HepG2 (cell line): ENCODE measurements around the gene S100Z. TPM values are rescaled to one million over a fixed set of nuclear protein-coding genes. Genes with fewer than 3 reads are reported as not detected.

Experiments used
- ADNP ChIP-seq: sonication (generic); formaldehyde crosslinking; IDR thresholded peaks from 2 replicates; pipeline ENCODE4 v1.4.0; 2020; ENCODE audit warnings: missing genetic modification reagents
- CENPX ChIP-seq: sonication (generic); formaldehyde crosslinking; IDR thresholded peaks from 2 replicates; pipeline ENCODE4 v1.9.0; 2021; ENCODE audit warnings: mild to moderate bottlenecking, missing genetic modification reagents, moderate library complexity
- GABPB1 ChIP-seq: IDR thresholded peaks from 2 replicates; pipeline ENCODE4 v1.6.1; 2016; ENCODE audit warnings: mild to moderate bottlenecking, missing genetic modification reagents, moderate library complexity, missing compliant biosample characterization
- GATA4 ChIP-seq: sonication (generic); IDR thresholded peaks from 2 replicates; pipeline ENCODE4 v1.6.1; 2016; ENCODE audit warnings: antibody characterized with exemption, low read depth, borderline replicate concordance
- HCFC1 ChIP-seq: fragments of 150-350 bp; IDR thresholded peaks from 2 replicates; pipeline ENCODE4 v1.6.1; 2014; ENCODE audit warnings: low read depth, low read length
- HMG20A ChIP-seq: IDR thresholded peaks from 2 replicates; pipeline ENCODE4 v1.6.1; 2016; ENCODE audit warnings: borderline replicate concordance
- HNF4G ChIP-seq, 2 experiments: sonication (generic) in 1 of 2; formaldehyde crosslinking in 1 of 2; IDR thresholded peaks; 2 replicates each; pipeline versions ENCODE4 v1.4.0 to v1.6.1; 2011 to 2020; ENCODE audit warnings: borderline replicate concordance in 2 of 2, low read depth in 2 of 2, mild to moderate bottlenecking in 2 of 2, low read length in 1 of 2, missing genetic modification reagents in 1 of 2, moderate library complexity in 1 of 2
- HNRNPL ChIP-seq: fragments of 200-400 bp; formaldehyde crosslinking; IDR thresholded peaks from 2 replicates; pipeline ENCODE4 v1.6.1; 2017; ENCODE audit warnings: mild to moderate bottlenecking, low read depth, low read length
- NCOR1 ChIP-seq: fragments of 200-600 bp; sonication (generic); IDR thresholded peaks from 2 replicates; pipeline ENCODE4 v1.7.0; 2017; ENCODE audit warnings: antibody characterized with exemption, low read length, borderline replicate concordance
- PHF20 ChIP-seq: sonication (generic); formaldehyde crosslinking; IDR thresholded peaks from 2 replicates; pipeline ENCODE4 v1.5.0; 2020; ENCODE audit warnings: mild to moderate bottlenecking, missing genetic modification reagents
- PHF8 ChIP-seq: sonication (generic); formaldehyde crosslinking; IDR thresholded peaks from 2 replicates; pipeline ENCODE4 v1.5.0; 2020; ENCODE audit warnings: missing genetic modification reagents
- RARG ChIP-seq: sonication (generic); formaldehyde crosslinking; IDR thresholded peaks from 2 replicates; pipeline ENCODE4 v1.4.0; 2020; ENCODE audit warnings: low read depth, mild to moderate bottlenecking, missing genetic modification reagents
- RBAK ChIP-seq: sonication (generic); formaldehyde crosslinking; IDR thresholded peaks from 2 replicates; pipeline ENCODE4 v1.5.1; 2020; ENCODE audit warnings: mild to moderate bottlenecking, missing genetic modification reagents
- TAF1 ChIP-seq: sonication (generic); formaldehyde crosslinking; IDR thresholded peaks from 2 replicates; pipeline ENCODE4 v1.4.0; 2020; ENCODE audit warnings: missing genetic modification reagents
- XRCC5 ChIP-seq: fragments of 200-400 bp; formaldehyde crosslinking; optimal IDR thresholded peaks from 2 replicates; pipeline ENCODE3; 2017; ENCODE audit warnings: mild to moderate bottlenecking, low read length
- ZEB1 ChIP-seq: IDR thresholded peaks from 2 replicates; pipeline ENCODE4 v1.6.1; 2012; ENCODE audit warnings: mild to moderate bottlenecking, low read depth, inconsistent platforms; ENCODE audit not compliant: insufficient replicate concordance
- ZFP37 ChIP-seq: sonication (generic); formaldehyde crosslinking; IDR thresholded peaks from 2 replicates; pipeline ENCODE4 v1.4.0; 2020; ENCODE audit warnings: missing genetic modification reagents, borderline replicate concordance
- ZNF136 ChIP-seq: sonication (generic); formaldehyde crosslinking; IDR thresholded peaks from 2 replicates; pipeline ENCODE4 v1.8.1; 2022; ENCODE audit warnings: low read depth, mild to moderate bottlenecking, moderate library complexity, missing genetic modification reagents
- ZNF256 ChIP-seq: sonication (generic); formaldehyde crosslinking; conservative IDR thresholded peaks from 2 replicates; pipeline ENCODE4 v1.4.0; 2020; ENCODE audit warnings: missing genetic modification reagents
- ZNF850 ChIP-seq: sonication (generic); formaldehyde crosslinking; conservative IDR thresholded peaks from 2 replicates; pipeline ENCODE4 v1.9.0; 2021; ENCODE audit warnings: mild to moderate bottlenecking, missing genetic modification reagents
- polyA plus RNA-seq, 8 experiments: library from polyadenylated mRNA; depleted of rRNA in 3 of 8; stranded (reverse) in 7 of 8; unstranded in 1 of 8; fragments of >200 nt; fragmentation: Illumina TruSeq in 4 of 8; extraction: Trizol in 4 of 8; gene quantifications; 2 replicates each; pipeline versions ENCODE4 v1.2.1 to v1.2.3, GENCODE V29; 2011 to 2016; ENCODE audit warnings: low read depth in 4 of 8, missing spikeins in 1 of 8, mixed read lengths in 1 of 8; ENCODE audit not compliant: insufficient read depth in 1 of 8
- total RNA-seq, 5 experiments: library from RNA; depleted of rRNA; stranded (reverse); fragments of >200 nt; fragmentation: Illumina TruSeq; extraction: Trizol; gene quantifications; 2 replicates each; pipeline ENCODE4 v1.2.3, GENCODE V29; 2016; ENCODE audit warnings: low read depth in 1 of 5
- TF ChIP-seq, protein P1 (sequence below): sonication (generic); formaldehyde crosslinking; IDR thresholded peaks from 2 replicates; pipeline ENCODE4 v1.9.0; 2021; ENCODE audit warnings: missing genetic modification reagents, mild to moderate bottlenecking, borderline replicate concordance
- TF ChIP-seq, protein P2 (sequence below): sonication (generic); formaldehyde crosslinking; IDR thresholded peaks from 2 replicates; pipeline ENCODE4 v1.4.0; 2020; ENCODE audit warnings: missing genetic modification reagents, low read depth, mild to moderate bottlenecking, borderline replicate concordance
- TF ChIP-seq, protein P3 (sequence below): sonication (generic); formaldehyde crosslinking; IDR thresholded peaks from 2 replicates; pipeline ENCODE4 v1.5.0; 2020; ENCODE audit warnings: missing genetic modification reagents
- TF ChIP-seq, protein P4 (sequence below): sonication (generic); formaldehyde crosslinking; IDR thresholded peaks from 2 replicates; pipeline ENCODE4 v1.4.0; 2020; ENCODE audit warnings: missing genetic modification reagents

Gene S100Z
- total and polyA plus RNA-seq, 2 of the 13 experiments (the other 11 are each of a cell fraction or from before 2014, with no cell fraction given) = 0.22 TPM; not detected in 1

DNA sequence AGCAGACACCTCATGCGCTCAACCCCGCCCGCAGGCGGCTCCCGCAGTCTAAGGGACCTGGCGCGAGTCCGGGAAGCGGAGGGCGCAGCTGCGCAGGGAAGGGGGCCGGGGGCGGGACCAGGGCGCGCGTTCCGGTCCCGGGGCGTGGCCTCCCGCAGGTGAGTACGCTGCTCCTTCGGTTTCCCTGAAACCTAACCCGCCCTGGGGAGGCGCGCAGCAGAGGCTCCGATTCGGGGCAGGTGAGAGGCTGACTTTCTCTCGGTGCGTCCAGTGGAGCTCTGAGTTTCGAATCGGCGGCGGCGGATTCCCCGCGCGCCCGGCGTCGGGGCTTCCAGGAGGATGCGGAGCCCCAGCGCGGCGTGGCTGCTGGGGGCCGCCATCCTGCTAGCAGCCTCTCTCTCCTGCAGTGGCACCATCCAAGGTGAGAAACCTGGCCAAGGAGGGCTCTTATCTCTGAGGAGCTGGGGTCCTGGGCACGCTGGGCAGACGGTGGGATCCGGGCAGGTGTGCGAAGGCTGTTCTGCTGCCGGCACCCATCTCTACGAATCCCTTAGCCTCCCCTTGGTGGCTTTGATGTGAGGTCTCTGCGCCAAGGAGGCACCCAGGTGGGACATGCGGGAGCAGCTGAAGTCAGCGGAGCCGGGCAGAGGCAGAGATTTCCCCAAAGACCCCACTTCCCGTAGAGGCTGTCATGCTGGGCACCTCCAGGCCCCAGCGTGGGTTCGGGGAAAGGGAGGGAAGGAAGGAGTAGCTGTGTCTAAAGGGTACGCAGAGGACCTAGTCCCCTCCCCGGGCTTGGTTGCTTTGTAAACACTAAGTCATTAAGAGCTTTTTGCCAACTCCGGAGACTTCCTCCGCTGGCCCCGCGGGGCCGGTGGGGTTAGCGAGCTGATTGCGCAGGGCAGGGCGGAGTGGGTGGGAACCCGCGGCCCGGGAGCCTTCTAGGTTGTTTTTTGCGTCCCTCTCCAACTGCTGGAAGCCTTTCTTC lies 30.7 kb upstream of the S100Z start, which contains the start of gene F2RL1 (continued):
- no peak for TF ChIP-seq ZFP37
- peak; percentile 57; the same call in 1 of the 2 replicates for TF ChIP-seq PHF8 (CRISPR knock-in tag)
- TF ChIP-seq NCOR1 = no peak
- TF ChIP-seq, protein P1, sequence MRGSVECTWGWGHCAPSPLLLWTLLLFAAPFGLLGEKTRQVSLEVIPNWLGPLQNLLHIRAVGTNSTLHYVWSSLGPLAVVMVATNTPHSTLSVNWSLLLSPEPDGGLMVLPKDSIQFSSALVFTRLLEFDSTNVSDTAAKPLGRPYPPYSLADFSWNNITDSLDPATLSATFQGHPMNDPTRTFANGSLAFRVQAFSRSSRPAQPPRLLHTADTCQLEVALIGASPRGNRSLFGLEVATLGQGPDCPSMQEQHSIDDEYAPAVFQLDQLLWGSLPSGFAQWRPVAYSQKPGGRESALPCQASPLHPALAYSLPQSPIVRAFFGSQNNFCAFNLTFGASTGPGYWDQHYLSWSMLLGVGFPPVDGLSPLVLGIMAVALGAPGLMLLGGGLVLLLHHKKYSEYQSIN (CRISPR knock-in tag) = no peak
- no peak for TF ChIP-seq RBAK (CRISPR knock-in tag)
- TF ChIP-seq HCFC1 = no peak
- no peak for TF ChIP-seq GATA4
- TF ChIP-seq XRCC5 = peak; percentile 62
- no peak for TF ChIP-seq HMG20A
- TF ChIP-seq HNRNPL = no peak
- TF ChIP-seq, protein P2, sequence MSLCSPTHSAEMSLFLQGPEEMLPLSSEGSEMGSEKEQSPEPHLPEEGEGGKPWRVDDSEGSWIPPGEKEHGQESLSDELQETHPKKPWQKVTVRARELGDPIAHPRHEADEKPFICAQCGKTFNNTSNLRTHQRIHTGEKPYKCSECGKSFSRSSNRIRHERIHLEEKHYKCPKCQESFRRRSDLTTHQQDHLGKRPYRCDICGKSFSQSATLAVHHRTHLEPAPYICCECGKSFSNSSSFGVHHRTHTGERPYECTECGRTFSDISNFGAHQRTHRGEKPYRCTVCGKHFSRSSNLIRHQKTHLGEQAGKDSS (CRISPR knock-in tag) = no peak; the same call in 1 of the 2 replicates
- peak; percentile 93 for TF ChIP-seq ZEB1
- no peak for TF ChIP-seq HNF4G (IDR thresholded peaks at IDR 0.05; ENCODE audit: borderline replicate concordance, low read depth, low read length)
- TF ChIP-seq HNF4G (CRISPR knock-in tag; IDR thresholded peaks at IDR 0.05; ENCODE audit: borderline replicate concordance, low read depth) = no peak
- TF ChIP-seq, protein P3, sequence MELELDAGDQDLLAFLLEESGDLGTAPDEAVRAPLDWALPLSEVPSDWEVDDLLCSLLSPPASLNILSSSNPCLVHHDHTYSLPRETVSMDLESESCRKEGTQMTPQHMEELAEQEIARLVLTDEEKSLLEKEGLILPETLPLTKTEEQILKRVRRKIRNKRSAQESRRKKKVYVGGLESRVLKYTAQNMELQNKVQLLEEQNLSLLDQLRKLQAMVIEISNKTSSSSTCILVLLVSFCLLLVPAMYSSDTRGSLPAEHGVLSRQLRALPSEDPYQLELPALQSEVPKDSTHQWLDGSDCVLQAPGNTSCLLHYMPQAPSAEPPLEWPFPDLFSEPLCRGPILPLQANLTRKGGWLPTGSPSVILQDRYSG (CRISPR knock-in tag) = no peak
- no peak for TF ChIP-seq PHF20
- 0 out of 2 replicates have a peak, but pooled peaks have one; percentile 36 for TF ChIP-seq ZNF136
- TF ChIP-seq ADNP (CRISPR knock-in tag) = 0 out of 2 replicates have a peak, but pooled peaks have one; percentile 24
- TF ChIP-seq, protein P4, sequence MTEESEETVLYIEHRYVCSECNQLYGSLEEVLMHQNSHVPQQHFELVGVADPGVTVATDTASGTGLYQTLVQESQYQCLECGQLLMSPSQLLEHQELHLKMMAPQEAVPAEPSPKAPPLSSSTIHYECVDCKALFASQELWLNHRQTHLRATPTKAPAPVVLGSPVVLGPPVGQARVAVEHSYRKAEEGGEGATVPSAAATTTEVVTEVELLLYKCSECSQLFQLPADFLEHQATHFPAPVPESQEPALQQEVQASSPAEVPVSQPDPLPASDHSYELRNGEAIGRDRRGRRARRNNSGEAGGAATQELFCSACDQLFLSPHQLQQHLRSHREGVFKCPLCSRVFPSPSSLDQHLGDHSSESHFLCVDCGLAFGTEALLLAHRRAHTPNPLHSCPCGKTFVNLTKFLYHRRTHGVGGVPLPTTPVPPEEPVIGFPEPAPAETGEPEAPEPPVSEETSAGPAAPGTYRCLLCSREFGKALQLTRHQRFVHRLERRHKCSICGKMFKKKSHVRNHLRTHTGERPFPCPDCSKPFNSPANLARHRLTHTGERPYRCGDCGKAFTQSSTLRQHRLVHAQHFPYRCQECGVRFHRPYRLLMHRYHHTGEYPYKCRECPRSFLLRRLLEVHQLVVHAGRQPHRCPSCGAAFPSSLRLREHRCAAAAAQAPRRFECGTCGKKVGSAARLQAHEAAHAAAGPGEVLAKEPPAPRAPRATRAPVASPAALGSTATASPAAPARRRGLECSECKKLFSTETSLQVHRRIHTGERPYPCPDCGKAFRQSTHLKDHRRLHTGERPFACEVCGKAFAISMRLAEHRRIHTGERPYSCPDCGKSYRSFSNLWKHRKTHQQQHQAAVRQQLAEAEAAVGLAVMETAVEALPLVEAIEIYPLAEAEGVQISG (CRISPR knock-in tag) = no peak
- no peak for TF ChIP-seq RARG (CRISPR knock-in tag)
- TF ChIP-seq GABPB1 (CRISPR knock-in tag) = peak; percentile 82
- TF ChIP-seq ZNF256 (CRISPR knock-in tag) = no peak; the same call in 1 of the 2 replicates
- no peak for TF ChIP-seq CENPX
- TF ChIP-seq TAF1 = peak; percentile 57; the same call in 1 of the 2 replicates
- no peak for TF ChIP-seq ZNF850 (CRISPR knock-in tag)
